Upper lobe of right lung (tissue), 1 donor: Measurements from ENCODE around the gene PLEKHB2. TPM values are rescaled to one million over a fixed set of nuclear protein-coding genes. Genes with fewer than 3 reads are reported as not detected.
"Not testable (repeated sequence)": the region's sequence is repeated elsewhere in the genome, so short reads cannot be mapped to it uniquely, and the experiment has no call there.

Experiments
- ATAC-seq: fragments of 200-7000 bp; cut with Tn5 transposase; one replicate; pipeline ENCODE4 v1.9.1; 2020; ENCODE audit warnings: mild to moderate bottlenecking, moderate library complexity
- DNase-seq: peaks from one replicate; pipeline ENCODE4 v3.0.0-alpha.2; 2020
- H3K27ac ChIP-seq: fragments of 200-600 bp; one replicate; pipeline ENCODE4 v1.8.0; 2022
- H3K27me3 ChIP-seq: fragments of 200-600 bp; one replicate; pipeline ENCODE4 v1.8.0; 2022; ENCODE audit warnings: mild to moderate bottlenecking
- H3K36me3 ChIP-seq: fragments of 200-600 bp; one replicate; pipeline ENCODE4 v1.8.0; 2022
- H3K4me1 ChIP-seq: fragments of 200-600 bp; one replicate; pipeline ENCODE4 v1.8.0; 2022
- H3K4me3 ChIP-seq: fragments of 200-600 bp; one replicate; pipeline ENCODE4 v1.8.0; 2022; ENCODE audit warnings: mild to moderate bottlenecking
- H3K9me3 ChIP-seq: fragments of 200-600 bp; one replicate; pipeline ENCODE4 v1.8.0; 2022
- intact Hi-C: fragments of 100-400 bp; cut with DNase I; formaldehyde crosslinking; loops from one replicate; pipeline ENCODE4 v1.11.0; 2022
- total RNA-seq: library from RNA; stranded (reverse); fragmentation: NEBNext Ultra II Directional; extraction: Animal tissue kit (Norgen Biotek cat#: 25700); gene quantifications from one replicate; pipeline ENCODE4 v1.2.1, GENCODE V29; 2021
- TF ChIP-seq, protein P1 (sequence below): fragments of 200-600 bp; IDR thresholded peaks from one replicate; pipeline ENCODE4 v1.8.0; 2022; ENCODE audit warnings: antibody characterized with exemption
- donor health status: DM: no; HTN: yes; CAD: no; lungs with severe emphysema.

The PLEKHB2 gene
- total RNA-seq, 1 donor from 2014 or later, result 73.9 TPM

DNA sequence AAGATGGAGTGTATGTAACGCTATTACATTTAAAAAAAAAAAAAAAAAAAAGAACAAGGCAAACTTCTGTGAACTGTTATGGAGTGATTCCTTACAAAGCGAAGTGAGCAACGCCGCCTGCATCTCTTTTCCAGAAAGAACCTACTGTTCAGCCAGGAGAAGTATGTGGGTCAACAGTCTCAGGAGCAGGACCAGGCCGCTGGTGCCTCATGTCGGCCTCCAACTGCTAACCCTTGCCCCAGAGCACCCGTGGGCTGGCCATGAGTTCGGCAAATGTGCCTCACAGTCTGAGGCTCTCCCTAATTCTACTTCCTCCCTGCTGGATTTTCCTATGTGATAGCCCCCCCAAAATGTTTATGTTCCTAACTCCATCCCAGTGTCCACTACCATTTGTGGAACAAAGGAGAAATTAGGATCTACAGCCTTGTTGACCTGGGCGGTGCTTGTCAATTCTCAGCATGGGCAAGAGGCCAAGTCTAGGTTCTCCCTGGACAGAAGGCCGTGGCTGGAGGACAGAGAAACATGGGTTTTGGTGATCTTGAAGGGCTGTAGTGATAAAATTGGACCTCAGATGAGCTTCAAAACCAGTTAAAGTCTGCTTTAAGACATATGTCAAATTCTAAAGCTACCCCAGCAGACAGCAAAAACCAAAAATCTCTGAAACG is 27.8 kb upstream of the PLEKHB2 start:
- intact Hi-C loops, result no loop called here
- DNase-seq (no peak), ATAC-seq (peak; percentile 67)
- H3K36me3 ChIP-seq, result peaks cover 87% of the 10 kb centered on the region
- H3K4me3 ChIP-seq, result no peak overlapping the region
- no peaks in the 10 kb centered on the region for H3K27me3 ChIP-seq
- H3K9me3 ChIP-seq, result no peaks in the 10 kb centered on the region
- peaks cover 9% of the 10 kb centered on the region for H3K4me1 ChIP-seq
- TF ChIP-seq, protein P1, sequence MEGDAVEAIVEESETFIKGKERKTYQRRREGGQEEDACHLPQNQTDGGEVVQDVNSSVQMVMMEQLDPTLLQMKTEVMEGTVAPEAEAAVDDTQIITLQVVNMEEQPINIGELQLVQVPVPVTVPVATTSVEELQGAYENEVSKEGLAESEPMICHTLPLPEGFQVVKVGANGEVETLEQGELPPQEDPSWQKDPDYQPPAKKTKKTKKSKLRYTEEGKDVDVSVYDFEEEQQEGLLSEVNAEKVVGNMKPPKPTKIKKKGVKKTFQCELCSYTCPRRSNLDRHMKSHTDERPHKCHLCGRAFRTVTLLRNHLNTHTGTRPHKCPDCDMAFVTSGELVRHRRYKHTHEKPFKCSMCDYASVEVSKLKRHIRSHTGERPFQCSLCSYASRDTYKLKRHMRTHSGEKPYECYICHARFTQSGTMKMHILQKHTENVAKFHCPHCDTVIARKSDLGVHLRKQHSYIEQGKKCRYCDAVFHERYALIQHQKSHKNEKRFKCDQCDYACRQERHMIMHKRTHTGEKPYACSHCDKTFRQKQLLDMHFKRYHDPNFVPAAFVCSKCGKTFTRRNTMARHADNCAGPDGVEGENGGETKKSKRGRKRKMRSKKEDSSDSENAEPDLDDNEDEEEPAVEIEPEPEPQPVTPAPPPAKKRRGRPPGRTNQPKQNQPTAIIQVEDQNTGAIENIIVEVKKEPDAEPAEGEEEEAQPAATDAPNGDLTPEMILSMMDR, result no peak
- H3K27ac ChIP-seq, result no peak overlapping the region

DNA sequence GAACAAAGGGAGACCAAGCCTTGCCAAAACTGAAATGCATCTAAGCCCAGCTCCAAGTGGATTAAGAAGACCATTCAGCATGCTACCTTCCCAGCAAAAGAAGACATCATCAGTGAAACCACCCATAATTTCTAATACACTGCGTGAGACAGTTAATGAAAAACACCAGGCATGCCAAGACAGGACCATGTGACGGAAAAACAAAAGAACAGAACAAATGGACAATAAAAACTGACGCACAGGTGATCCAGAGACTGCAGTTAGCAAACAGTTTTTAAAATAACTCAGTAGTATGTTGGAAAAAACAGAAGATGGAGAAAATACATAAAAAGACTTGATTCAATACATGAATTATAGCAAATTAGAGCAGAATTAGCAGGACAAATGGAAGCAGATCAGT is 27.2 kb upstream of the PLEKHB2 start:
- no peak overlapping the region for H3K27ac ChIP-seq
- TF ChIP-seq, protein P1, result no peak
- peaks cover 86% of the 10 kb centered on the region for H3K36me3 ChIP-seq
- no peak overlapping the region for H3K4me3 ChIP-seq
- intact Hi-C loops, result no loop called here
- H3K27me3 ChIP-seq, result no peaks in the 10 kb centered on the region
- ATAC-seq (no peak), DNase-seq (no peak)
- no peaks in the 10 kb centered on the region for H3K9me3 ChIP-seq
- peaks cover 9% of the 10 kb centered on the region for H3K4me1 ChIP-seq

DNA sequence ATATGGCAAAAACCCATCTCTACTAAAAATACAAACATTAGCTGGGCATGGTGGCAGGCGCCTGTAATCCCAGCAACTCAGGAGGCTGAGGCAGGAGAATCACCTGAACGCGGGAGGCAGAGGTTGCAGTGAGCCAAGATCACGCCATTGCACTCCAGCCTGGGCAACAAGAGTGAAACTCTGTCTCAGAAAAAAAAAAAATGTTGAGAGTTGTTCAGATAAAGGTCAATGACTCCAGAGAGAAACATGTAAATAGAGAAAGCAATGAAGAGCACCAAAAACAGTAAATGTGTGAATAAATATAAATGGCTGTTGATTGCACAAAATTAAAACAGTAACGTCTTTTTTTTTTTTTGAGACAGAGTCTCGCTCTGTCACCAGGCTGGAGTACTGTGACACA is 25.2 kb upstream of the PLEKHB2 start:
- ATAC-seq, H3K27me3 ChIP-seq, H3K4me3 ChIP-seq, H3K4me1 ChIP-seq, H3K9me3 ChIP-seq, H3K27ac ChIP-seq, intact Hi-C loops, DNase-seq: not testable (repeated sequence)
- H3K36me3 ChIP-seq, result peaks cover 79% of the 10 kb centered on the region

DNA sequence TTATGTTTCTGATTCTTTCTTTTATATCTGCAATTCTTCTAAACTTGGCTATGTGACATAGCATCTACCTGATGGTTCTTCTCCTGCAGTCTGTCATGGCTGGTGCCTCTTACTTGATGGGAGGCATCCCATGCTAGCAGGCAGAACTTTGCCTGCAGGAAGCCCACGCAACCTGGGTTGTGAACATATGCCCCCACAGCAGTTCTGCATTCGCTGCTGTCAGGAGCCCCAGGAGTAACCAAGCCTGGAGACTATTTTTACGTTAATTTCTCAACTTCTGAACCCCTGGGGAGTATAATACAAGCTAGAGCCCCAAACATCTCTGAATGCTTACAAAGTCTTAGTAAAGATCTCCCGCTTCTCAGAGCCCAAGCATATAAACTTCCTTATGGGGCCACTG is 23.9 kb upstream of the PLEKHB2 start:
- H3K27me3 ChIP-seq, result no peaks in the 10 kb centered on the region
- no peak overlapping the region for H3K27ac ChIP-seq
- H3K4me1 ChIP-seq, result peaks cover 9% of the 10 kb centered on the region
- ATAC-seq (no peak), DNase-seq (no peak)
- intact Hi-C loops, result no loop called here
- no peaks in the 10 kb centered on the region for H3K9me3 ChIP-seq
- TF ChIP-seq, protein P1, result no peak
- H3K36me3 ChIP-seq, result peaks cover 78% of the 10 kb centered on the region
- no peak overlapping the region for H3K4me3 ChIP-seq

DNA sequence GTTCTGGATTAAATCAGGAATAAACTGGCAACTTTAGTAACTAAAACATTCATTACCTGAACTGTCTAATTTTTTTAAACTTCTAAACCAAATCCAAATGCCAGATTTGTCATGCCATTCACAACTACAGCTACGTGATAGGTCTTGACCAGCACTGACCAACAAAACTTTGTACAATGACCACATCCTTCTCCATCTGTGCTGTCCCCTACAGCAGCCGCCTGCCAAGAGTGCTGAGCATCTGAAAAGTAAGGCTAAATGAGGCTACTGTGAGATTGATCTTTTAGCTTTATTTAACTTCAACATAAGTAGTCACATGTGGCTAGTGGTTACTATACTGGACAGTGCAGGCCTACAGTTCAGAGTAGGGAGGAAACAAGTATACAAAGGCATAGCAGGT is 19.5 kb upstream of the PLEKHB2 start:
- intact Hi-C loops, result no loop called here
- DNase-seq (no peak), ATAC-seq (no peak)
- no peaks in the 10 kb centered on the region for H3K9me3 ChIP-seq
- TF ChIP-seq, protein P1, result no peak
- H3K4me1 ChIP-seq, result peaks cover 7% of the 10 kb centered on the region
- no peak overlapping the region for H3K4me3 ChIP-seq
- peaks cover 60% of the 10 kb centered on the region for H3K36me3 ChIP-seq
- H3K27ac ChIP-seq, result no peak overlapping the region
- no peaks in the 10 kb centered on the region for H3K27me3 ChIP-seq

DNA sequence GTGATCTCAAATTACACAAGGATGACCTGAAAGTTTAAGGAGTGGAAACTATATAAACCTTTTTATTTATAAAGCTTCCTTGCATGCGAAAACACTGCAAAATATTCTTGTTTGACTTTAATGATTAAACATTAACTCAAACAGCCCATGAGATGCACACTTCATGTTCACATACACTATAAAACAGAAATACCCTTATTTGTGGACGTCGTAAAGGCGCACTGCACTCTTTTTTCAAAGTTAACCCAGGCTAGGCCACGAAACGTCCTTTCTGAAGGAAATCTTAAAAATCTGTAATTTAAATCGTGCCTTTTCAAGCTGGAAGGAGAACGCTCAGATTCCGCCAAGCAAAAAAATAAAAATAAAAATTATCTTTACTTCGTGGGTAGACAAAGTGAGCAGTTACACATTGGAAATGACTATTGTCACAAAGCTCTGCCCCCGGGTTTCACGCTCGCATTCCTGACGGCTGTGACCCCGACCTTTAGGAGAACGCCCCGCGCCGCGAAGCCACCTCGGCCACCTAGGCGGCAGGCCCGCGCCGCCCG is 12.6 kb upstream of the PLEKHB2 start:
- DNase-seq (no peak), ATAC-seq (no peak)
- peaks cover 22% of the 10 kb centered on the region for H3K4me1 ChIP-seq
- peak overlapping the region; percentile 67 for H3K4me3 ChIP-seq
- intact Hi-C loops, result no loop called here
- H3K27me3 ChIP-seq, result no peaks in the 10 kb centered on the region
- TF ChIP-seq, protein P1, result no peak
- H3K27ac ChIP-seq, result peak overlapping the region; percentile 89
- peaks cover 16% of the 10 kb centered on the region for H3K36me3 ChIP-seq
- H3K9me3 ChIP-seq, result no peaks in the 10 kb centered on the region
